Measurements from ENCODE around the gene NUBP2.

Gene NUBP2

DNA sequence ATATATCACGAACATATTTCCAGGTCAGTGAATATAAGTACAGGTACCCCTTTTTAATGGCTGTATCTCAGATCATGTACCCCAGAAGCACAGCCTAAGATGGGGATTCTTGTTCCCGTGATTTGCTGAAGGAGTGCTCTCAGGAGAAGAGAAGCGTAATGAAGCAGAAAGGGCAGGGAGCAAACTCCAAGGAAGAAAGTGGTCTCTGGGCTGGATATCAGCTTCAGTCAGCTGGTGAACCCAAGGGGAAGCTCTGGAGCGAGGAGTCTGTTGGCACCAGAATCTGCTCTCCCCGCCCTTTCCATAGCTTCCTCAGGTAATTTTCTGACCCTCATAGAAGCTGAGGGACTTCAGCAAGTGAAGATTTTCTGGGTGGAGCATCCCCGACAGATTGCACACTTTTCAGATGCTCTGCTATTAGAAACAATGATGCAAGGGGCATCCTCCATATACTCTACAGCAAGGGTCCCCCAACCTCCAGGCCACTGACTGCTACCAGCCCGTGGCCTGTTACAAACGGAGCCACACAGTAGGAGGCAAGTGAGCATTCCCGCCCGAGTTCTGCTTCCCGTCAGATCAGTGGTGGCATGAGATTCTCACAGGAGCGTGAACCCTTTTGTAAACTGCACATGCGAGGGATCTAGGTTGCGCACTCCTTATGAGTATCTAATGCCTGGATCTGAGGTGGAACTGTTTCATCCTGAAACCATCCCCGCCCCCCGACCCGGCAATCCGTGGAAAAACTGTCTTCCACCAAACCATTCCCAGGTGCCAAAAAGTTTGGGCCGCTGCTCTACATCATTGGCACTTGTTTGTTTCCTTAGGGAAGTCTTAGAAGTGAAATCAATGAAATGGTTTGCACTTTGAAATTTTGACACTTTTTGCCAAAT lies 48.7 kb downstream of the NUBP2 start:
- no peak for DNase-seq (ENCODE audit: low read depth)
- in situ Hi-C loops (cut with HindIII; ENCODE audit: low sequenced_read_pairs): no loop called here
- no peak for TF ChIP-seq CTCF (IDR thresholded peaks at IDR 0.05; ENCODE audit: low read depth, low read length, missing control alignments)
- H3K4me3 ChIP-seq (ENCODE audit: low read depth, low read length): no peak overlapping the region

GRCh38 chr16:1832838-1833454 lies 50.2 kb downstream of the NUBP2 start:
- TF ChIP-seq CTCF (IDR thresholded peaks at IDR 0.05; ENCODE audit: low read depth, low read length, missing control alignments): no peak
- in situ Hi-C loops (cut with HindIII; ENCODE audit: low sequenced_read_pairs): no loop called here
- DNase-seq (ENCODE audit: low read depth): no peak

DNA sequence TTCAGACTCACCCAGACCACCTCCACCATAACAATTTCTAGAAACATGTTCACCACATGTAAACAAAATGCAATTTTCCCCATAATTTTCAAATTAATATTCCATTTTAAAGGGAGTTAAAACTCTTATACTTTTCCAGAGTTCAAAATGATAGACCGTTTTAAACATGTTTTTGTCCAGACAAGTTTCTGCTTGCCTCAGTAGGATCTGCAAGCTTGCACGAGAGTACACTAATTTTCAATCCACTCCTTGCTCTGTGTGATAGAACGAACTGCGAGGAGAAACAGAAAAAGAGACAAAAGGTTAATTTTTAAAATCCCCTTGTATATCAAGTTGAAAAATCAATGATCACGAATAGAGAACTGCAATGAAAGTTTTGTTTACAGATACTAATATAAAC lies 51.3 kb downstream of the NUBP2 start:
- no peak overlapping the region for H3K4me3 ChIP-seq (ENCODE audit: low read depth, low read length)
- TF ChIP-seq CTCF (IDR thresholded peaks at IDR 0.05; ENCODE audit: low read depth, low read length, missing control alignments): no peak
- DNase-seq (ENCODE audit: low read depth): no peak
- in situ Hi-C loops (cut with HindIII; ENCODE audit: low sequenced_read_pairs): no loop called here

More at GRCh38 chr16:1832838-1833454, 50.2 kb downstream of the NUBP2 start:
- no peak overlapping the region for H3K4me3 ChIP-seq (ENCODE audit: low read depth, low read length)

Data from astrocyte of the cerebellum (primary cell).